Stimulated activated naive CD8-positive, alpha-beta T cell treated with anti-CD3 and anti-CD28 coated beads, Interleukin-15, amount 100 ng/mL, for 72 hours (primary cell): ENCODE results near the gene HAUS7.
A peak's percentile ranks its signal among the peaks of the same experiment; 100 is the strongest.

Experiments
- ATAC-seq: fragments of 150-1000 bp; cut with Tn5 transposase; 2 replicates; pipeline ENCODE4 v1.10.0; 2021; ENCODE audit warnings: mild to moderate bottlenecking, moderate library complexity
- DNase-seq, 2 donors: peaks; one replicate each; pipeline ENCODE4 v3.0.0; 2021 to 2022
- H3K27ac Mint-ChIP-seq, 2 donors: one replicate each; pipeline ENCODE4 v1.8.0; 2022; ENCODE audit warnings: mild to moderate bottlenecking in 2 of 2, mixed read lengths in 2 of 2, moderate library complexity in 2 of 2
- H3K27me3 Mint-ChIP-seq: one replicate; pipeline ENCODE4 v1.8.0; 2022; ENCODE audit warnings: mixed read lengths
- H3K4me1 Mint-ChIP-seq: one replicate; pipeline ENCODE4 v1.8.0; 2022; ENCODE audit warnings: mild to moderate bottlenecking, mixed read lengths
- H3K4me3 Mint-ChIP-seq, 2 donors: one replicate each; pipeline ENCODE4 v1.8.0; 2022; ENCODE audit warnings: mild to moderate bottlenecking in 2 of 2, mixed read lengths in 2 of 2, moderate library complexity in 1 of 2
- H3K9me3 Mint-ChIP-seq, 2 donors: one replicate each; pipeline ENCODE4 v1.8.0; 2022; ENCODE audit warnings: mixed read lengths in 2 of 2

Gene HAUS7

GRCh38 chrX:153491351-153491914 lies 21.1 kb upstream of the HAUS7 start:
- Mint-ChIP-seq H3K9me3 (no peaks in the 10 kb centered on the region), H3K4me1 (peaks cover 8% of the 10 kb centered on the region), H3K4me3 (no peak overlapping the region), H3K27ac (no peak overlapping the region), H3K27me3 (peaks cover 26% of the 10 kb centered on the region)
- ATAC-seq (no peak), DNase-seq (no peak)

GRCh38 chrX:153490217-153490930 lies 20.0 kb upstream of the HAUS7 start:
- Mint-ChIP-seq H3K9me3 (no peaks in the 10 kb centered on the region), H3K4me1 (peaks cover 6% of the 10 kb centered on the region), H3K27me3 (peaks cover 16% of the 10 kb centered on the region), H3K4me3 (no peak overlapping the region), H3K27ac (no peak overlapping the region)
- ATAC-seq (no peak), DNase-seq (no peak)

GRCh38 chrX:153488231-153488914 lies 18.0 kb upstream of the HAUS7 start:
- H3K27me3 Mint-ChIP-seq: peaks cover under 1% of the 10 kb centered on the region
- DNase-seq (no peak), ATAC-seq (no peak)
- H3K9me3 Mint-ChIP-seq: no peaks in the 10 kb centered on the region
- H3K4me3 Mint-ChIP-seq: no peak overlapping the region
- H3K4me1 Mint-ChIP-seq: no peaks in the 10 kb centered on the region
- no peak overlapping the region for H3K27ac Mint-ChIP-seq

GRCh38 chrX:153487590-153488071 lies 17.3 kb upstream of the HAUS7 start:
- Mint-ChIP-seq H3K4me3 (no peak overlapping the region), H3K27ac (no peak overlapping the region), H3K27me3 (no peaks in the 10 kb centered on the region), H3K9me3 (no peaks in the 10 kb centered on the region), H3K4me1 (no peaks in the 10 kb centered on the region)
- DNase-seq: no peak
- ATAC-seq: no peak

GRCh38 chrX:153486171-153486570 lies 15.8 kb upstream of the HAUS7 start:
- ATAC-seq: no peak
- no peak for DNase-seq
- Mint-ChIP-seq H3K27ac (no peak overlapping the region), H3K9me3 (no peaks in the 10 kb centered on the region), H3K4me3 (no peak overlapping the region), H3K27me3 (no peaks in the 10 kb centered on the region), H3K4me1 (no peaks in the 10 kb centered on the region)

GRCh38 chrX:153485396-153486080 lies 15.2 kb upstream of the HAUS7 start:
- Mint-ChIP-seq H3K9me3 (no peaks in the 10 kb centered on the region), H3K27me3 (no peaks in the 10 kb centered on the region), H3K4me3 (no peak overlapping the region), H3K27ac (no peak overlapping the region), H3K4me1 (no peaks in the 10 kb centered on the region)
- ATAC-seq (no peak), DNase-seq (no peak)

GRCh38 chrX:153482376-153483015 lies 12.1 kb upstream of the HAUS7 start:
- DNase-seq: no peak
- H3K27ac Mint-ChIP-seq: no peak overlapping the region

GRCh38 chrX:153481043-153481442 lies 10.7 kb upstream of the HAUS7 start:
- no peaks in the 10 kb centered on the region for H3K9me3 Mint-ChIP-seq
- ATAC-seq (no peak), DNase-seq (no peak)
- H3K27ac Mint-ChIP-seq: no peak overlapping the region
- peaks cover 2% of the 10 kb centered on the region for H3K4me1 Mint-ChIP-seq
- H3K27me3 Mint-ChIP-seq: no peaks in the 10 kb centered on the region
- H3K4me3 Mint-ChIP-seq: no peak overlapping the region

More at GRCh38 chrX:153482376-153483015, 12.1 kb upstream of the HAUS7 start:
- Mint-ChIP-seq H3K9me3 (no peaks in the 10 kb centered on the region), H3K4me1 (no peaks in the 10 kb centered on the region), H3K4me3 (no peak overlapping the region), H3K27me3 (no peaks in the 10 kb centered on the region)
- no peak for ATAC-seq

GRCh38 chrX:153478746-153479145 lies 8.4 kb upstream of the HAUS7 start:
- no peak overlapping the region for H3K4me3 Mint-ChIP-seq
- DNase-seq (no peak), ATAC-seq (no peak)
- H3K9me3 Mint-ChIP-seq: no peaks in the 10 kb centered on the region
- H3K27me3 Mint-ChIP-seq: no peaks in the 10 kb centered on the region
- H3K27ac Mint-ChIP-seq: no peak overlapping the region
- H3K4me1 Mint-ChIP-seq: peaks cover 12% of the 10 kb centered on the region

- Mint-ChIP-seq H3K4me3 (no peak overlapping the region), H3K27ac (peak overlapping the region in 1 of 2 donors; percentile 63), H3K4me1 (peaks cover 12% of the 10 kb centered on the region), H3K9me3 (no peaks in the 10 kb centered on the region), H3K27me3 (no peaks in the 10 kb centered on the region)
- DNase-seq (no peak), ATAC-seq (no peak)
These were observed 7.5 kb upstream of the HAUS7 start for GRCh38 chrX:153477901-153478300.

- Mint-ChIP-seq H3K4me3 (no peak overlapping the region), H3K9me3 (no peaks in the 10 kb centered on the region), H3K4me1 (peaks cover 12% of the 10 kb centered on the region), H3K27me3 (no peaks in the 10 kb centered on the region), H3K27ac (no peak overlapping the region)
- DNase-seq: no peak
- no peak for ATAC-seq
These were observed 7.0 kb upstream of the HAUS7 start for GRCh38 chrX:153477364-153477857.

- H3K27ac Mint-ChIP-seq: no peak overlapping the region
- H3K4me3 Mint-ChIP-seq: no peak overlapping the region
- peaks cover 12% of the 10 kb centered on the region for H3K4me1 Mint-ChIP-seq
- ATAC-seq: no peak
- H3K9me3 Mint-ChIP-seq: no peaks in the 10 kb centered on the region
- no peak for DNase-seq
- no peaks in the 10 kb centered on the region for H3K27me3 Mint-ChIP-seq
These were observed 6.4 kb upstream of the HAUS7 start for GRCh38 chrX:153476666-153477363.

GRCh38 chrX:153475751-153476281 lies 5.4 kb upstream of the HAUS7 start:
- no peaks in the 10 kb centered on the region for H3K27me3 Mint-ChIP-seq
- peak overlapping the region in 1 of 2 donors; percentile 26 for H3K4me3 Mint-ChIP-seq
- DNase-seq (no peak), ATAC-seq (no peak)
- H3K4me1 Mint-ChIP-seq: peaks cover 18% of the 10 kb centered on the region
- H3K9me3 Mint-ChIP-seq: no peaks in the 10 kb centered on the region
- H3K27ac Mint-ChIP-seq: no peak overlapping the region

GRCh38 chrX:153475271-153475670 lies 4.9 kb upstream of the HAUS7 start:
- no peaks in the 10 kb centered on the region for H3K27me3 Mint-ChIP-seq
- H3K4me3 Mint-ChIP-seq: peak overlapping the region in 1 of 2 donors; percentile 22
- H3K4me1 Mint-ChIP-seq: peaks cover 18% of the 10 kb centered on the region
- H3K9me3 Mint-ChIP-seq: no peaks in the 10 kb centered on the region
- H3K27ac Mint-ChIP-seq: peak overlapping the region in 1 of 2 donors; percentile 25
- no peak for ATAC-seq
- DNase-seq: no peak
